ENCODE results near the gene MAGOH.

DNA sequence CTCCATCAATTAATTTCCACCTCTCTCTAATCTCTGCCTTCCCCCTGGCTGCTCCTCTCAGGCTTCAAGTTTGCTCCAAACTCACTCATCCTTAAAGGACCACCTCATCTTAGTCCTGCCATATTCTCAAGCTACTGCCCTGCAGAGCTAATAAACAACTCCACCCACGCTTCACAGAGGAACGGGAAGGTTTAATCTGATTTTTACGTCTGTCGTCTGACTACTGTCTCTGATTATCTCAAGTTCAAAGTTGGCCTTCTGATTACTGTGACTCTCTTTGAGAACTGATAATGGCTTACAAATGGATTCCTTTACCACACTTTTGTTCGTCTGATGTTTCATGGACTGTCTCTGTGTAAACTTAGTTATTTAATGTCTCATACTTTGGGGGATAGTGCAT is 49.3 kb downstream of the MAGOH start:
- TF ChIP-seq, protein P1, sequence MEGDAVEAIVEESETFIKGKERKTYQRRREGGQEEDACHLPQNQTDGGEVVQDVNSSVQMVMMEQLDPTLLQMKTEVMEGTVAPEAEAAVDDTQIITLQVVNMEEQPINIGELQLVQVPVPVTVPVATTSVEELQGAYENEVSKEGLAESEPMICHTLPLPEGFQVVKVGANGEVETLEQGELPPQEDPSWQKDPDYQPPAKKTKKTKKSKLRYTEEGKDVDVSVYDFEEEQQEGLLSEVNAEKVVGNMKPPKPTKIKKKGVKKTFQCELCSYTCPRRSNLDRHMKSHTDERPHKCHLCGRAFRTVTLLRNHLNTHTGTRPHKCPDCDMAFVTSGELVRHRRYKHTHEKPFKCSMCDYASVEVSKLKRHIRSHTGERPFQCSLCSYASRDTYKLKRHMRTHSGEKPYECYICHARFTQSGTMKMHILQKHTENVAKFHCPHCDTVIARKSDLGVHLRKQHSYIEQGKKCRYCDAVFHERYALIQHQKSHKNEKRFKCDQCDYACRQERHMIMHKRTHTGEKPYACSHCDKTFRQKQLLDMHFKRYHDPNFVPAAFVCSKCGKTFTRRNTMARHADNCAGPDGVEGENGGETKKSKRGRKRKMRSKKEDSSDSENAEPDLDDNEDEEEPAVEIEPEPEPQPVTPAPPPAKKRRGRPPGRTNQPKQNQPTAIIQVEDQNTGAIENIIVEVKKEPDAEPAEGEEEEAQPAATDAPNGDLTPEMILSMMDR (IDR thresholded peaks at IDR 0.05; ENCODE audit: insufficient read depth, low read depth, low read length), result no peak
- no peak for TF ChIP-seq EZH2 (IDR thresholded peaks at IDR 0.05; ENCODE audit: insufficient read depth, low read length)

Measured in astrocyte (in vitro differentiated cells and primary cell).